Keratinocyte (primary cell): ENCODE data around the gene SEC11A. TPM values are rescaled to one million over a fixed set of nuclear protein-coding genes. Genes with fewer than 3 reads are reported as not detected.

ENCODE experiments used
- DNase-seq: peaks from one replicate; pipeline ENCODE4 v3.0.0-alpha.2; 2011; ENCODE audit warnings: low read depth, missing footprints, low spot score
- FAIRE-seq: peaks from 2 replicates; lab custom pipeline; 2011; peaks lifted over from hg19 to GRCh38; lab: Jason Lieb, UNC
- H2AFZ ChIP-seq: 2 replicates; pipeline ENCODE4 v1.6.0; 2012; ENCODE audit warnings: low read length, control low read depth, inconsistent platforms; ENCODE audit not compliant: control insufficient read depth
- H3K27ac ChIP-seq: 2 replicates; pipeline ENCODE4 v1.5.1; 2011; ENCODE audit warnings: low read length; ENCODE audit not compliant: control insufficient read depth, insufficient read depth
- H3K27me3 ChIP-seq: 3 replicates; pipeline ENCODE4 v1.6.0; 2011; ENCODE audit warnings: low read length; ENCODE audit not compliant: control insufficient read depth, insufficient read depth; ENCODE audit errors: extremely low read depth
- H3K36me3 ChIP-seq, 2 experiments: 2 replicates in 1 of 2; 3 replicates in 1 of 2; pipeline ENCODE4 v1.5.1; 2011; ENCODE audit warnings: low read length in 2 of 2, mild to moderate bottlenecking in 1 of 2; ENCODE audit not compliant: control insufficient read depth in 2 of 2, insufficient read depth in 2 of 2; ENCODE audit errors: extremely low read depth in 1 of 2
- H3K4me1 ChIP-seq: 3 replicates; pipeline ENCODE4 v1.5.1; 2011; ENCODE audit warnings: low read length; ENCODE audit not compliant: control insufficient read depth, insufficient read depth; ENCODE audit errors: extremely low read depth
- H3K4me2 ChIP-seq: 3 replicates; pipeline ENCODE4 v1.6.0; 2011; ENCODE audit warnings: low read depth, low read length; ENCODE audit not compliant: control insufficient read depth, insufficient read depth; ENCODE audit errors: extremely low read depth
- H3K4me3 ChIP-seq, 3 experiments: fragments of 200-600 bp in 1 of 3; sonication (generic) in 1 of 3; 2 replicates in 2 of 3; 3 replicates in 1 of 3; pipeline ENCODE4 v1.5.1; 2011 to 2016; ENCODE audit warnings: low read length in 3 of 3, mild to moderate bottlenecking in 3 of 3, control low read depth in 2 of 3, inconsistent platforms in 1 of 3, low read depth in 1 of 3, mixed read lengths in 1 of 3, mixed run types in 1 of 3, moderate library complexity in 1 of 3; ENCODE audit not compliant: control insufficient read depth in 2 of 3, insufficient read depth in 2 of 3; ENCODE audit errors: extremely low read depth in 1 of 3
- H3K79me2 ChIP-seq: 2 replicates; pipeline ENCODE4 v1.6.0; 2012; ENCODE audit warnings: low read length; ENCODE audit not compliant: control insufficient read depth, insufficient read depth
- H3K9ac ChIP-seq: 3 replicates; pipeline ENCODE4 v1.6.0; 2011; ENCODE audit warnings: low read length; ENCODE audit not compliant: control insufficient read depth, insufficient read depth; ENCODE audit errors: extremely low read depth
- H3K9me1 ChIP-seq: 3 replicates; pipeline ENCODE4 v1.6.0; 2011; ENCODE audit warnings: low read length; ENCODE audit not compliant: control insufficient read depth, insufficient read depth; ENCODE audit errors: extremely low read depth
- H3K9me3 ChIP-seq: 2 replicates; pipeline ENCODE4 v1.5.1; 2012; ENCODE audit warnings: low read depth, low read length; ENCODE audit not compliant: control insufficient read depth
- H4K20me1 ChIP-seq: 3 replicates; pipeline ENCODE4 v1.6.0; 2011; ENCODE audit warnings: low read length; ENCODE audit not compliant: control insufficient read depth, insufficient read depth; ENCODE audit errors: extremely low read depth
- EZH2 ChIP-seq: IDR thresholded peaks from one replicate; pipeline ENCODE4 v1.6.1; 2012; ENCODE audit warnings: inconsistent platforms, mild to moderate bottlenecking, low read length, moderate library complexity
- dilution Hi-C: fragments of 300-500 bp; cut with MboI; formaldehyde crosslinking; loops from one replicate; pipeline ENCODE4 v1.7.0; 2020; ENCODE audit warnings: low sequenced_read_pairs; ENCODE audit not compliant: extremely low pct_ligation_motif_present
- polyA plus RNA-seq, 5 experiments: library from polyadenylated mRNA; depleted of rRNA in 3 of 5; stranded (reverse) in 3 of 5; stranded (forward) in 1 of 5; unstranded in 1 of 5; fragments of >200 nt; gene quantifications; 1 replicate in 1 of 5; 2 replicates in 3 of 5; 3 replicates in 1 of 5; pipeline versions ENCODE4 v1.2.1 to v1.2.3, GENCODE V29; 2011 to 2012; ENCODE audit warnings: missing spikeins in 2 of 5, low read depth in 1 of 5, low replicate concordance in 1 of 5
- TF ChIP-seq, protein P1 (sequence below), 3 experiments: IDR thresholded peaks in 1 of 3; conservative IDR thresholded peaks in 1 of 3; optimal IDR thresholded peaks in 1 of 3; 2 replicates in 2 of 3; 3 replicates in 1 of 3; pipeline versions ENCODE3 to v1.5.1; 2011; ENCODE audit warnings: low read length in 3 of 3, mild to moderate bottlenecking in 3 of 3, moderate library complexity in 2 of 3, control low read depth in 1 of 3, inconsistent platforms in 1 of 3; ENCODE audit not compliant: insufficient read depth in 2 of 3; ENCODE audit errors: extremely low read depth in 1 of 3

Gene SEC11A
- polyA plus RNA-seq, 1 donor (not counting 4 experiments of a cell fraction or from before 2014, with no cell fraction given): 195 TPM

DNA sequence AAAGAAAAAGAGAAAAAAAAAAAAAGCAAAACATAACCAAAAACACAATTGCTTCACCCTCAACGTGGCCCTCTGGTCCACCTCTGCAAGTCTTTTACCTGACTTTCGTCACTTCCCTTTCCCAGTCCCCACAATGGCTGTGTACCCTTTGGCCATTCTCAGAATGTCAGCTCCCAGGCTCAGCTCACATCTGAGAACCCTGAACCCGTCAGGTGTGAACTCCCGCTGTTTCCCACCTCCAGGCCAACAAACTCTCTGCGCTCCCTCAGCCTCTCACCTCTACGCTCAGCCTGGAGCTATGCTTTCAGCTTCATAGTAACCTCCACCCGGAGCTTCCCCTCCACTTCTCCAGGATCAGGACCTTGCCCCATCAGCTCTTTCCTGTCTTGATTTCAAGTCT, 91.6 kb downstream of the SEC11A start:
- Histone ChIP-seq H2AFZ (no peak overlapping the region), H3K9me1 (no peaks in the 10 kb centered on the region), H3K4me3 (no peak overlapping the region), H4K20me1 (no peaks in the 10 kb centered on the region), H3K27me3 (no peaks in the 10 kb centered on the region), H3K36me3 (peaks cover 7 to 9% of the 10 kb centered on the region in 2 experiments), H3K9me3 (peaks cover 20% of the 10 kb centered on the region), H3K4me1 (no peaks in the 10 kb centered on the region), H3K4me2 (no peak overlapping the region), H3K9ac (no peak overlapping the region), H3K79me2 (no peaks in the 10 kb centered on the region), H3K27ac (no peak overlapping the region)
- dilution Hi-C loops: no loop called here
- DNase-seq: no peak
- no peak for TF ChIP-seq EZH2
- TF ChIP-seq, protein P1, sequence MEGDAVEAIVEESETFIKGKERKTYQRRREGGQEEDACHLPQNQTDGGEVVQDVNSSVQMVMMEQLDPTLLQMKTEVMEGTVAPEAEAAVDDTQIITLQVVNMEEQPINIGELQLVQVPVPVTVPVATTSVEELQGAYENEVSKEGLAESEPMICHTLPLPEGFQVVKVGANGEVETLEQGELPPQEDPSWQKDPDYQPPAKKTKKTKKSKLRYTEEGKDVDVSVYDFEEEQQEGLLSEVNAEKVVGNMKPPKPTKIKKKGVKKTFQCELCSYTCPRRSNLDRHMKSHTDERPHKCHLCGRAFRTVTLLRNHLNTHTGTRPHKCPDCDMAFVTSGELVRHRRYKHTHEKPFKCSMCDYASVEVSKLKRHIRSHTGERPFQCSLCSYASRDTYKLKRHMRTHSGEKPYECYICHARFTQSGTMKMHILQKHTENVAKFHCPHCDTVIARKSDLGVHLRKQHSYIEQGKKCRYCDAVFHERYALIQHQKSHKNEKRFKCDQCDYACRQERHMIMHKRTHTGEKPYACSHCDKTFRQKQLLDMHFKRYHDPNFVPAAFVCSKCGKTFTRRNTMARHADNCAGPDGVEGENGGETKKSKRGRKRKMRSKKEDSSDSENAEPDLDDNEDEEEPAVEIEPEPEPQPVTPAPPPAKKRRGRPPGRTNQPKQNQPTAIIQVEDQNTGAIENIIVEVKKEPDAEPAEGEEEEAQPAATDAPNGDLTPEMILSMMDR (optimal IDR thresholded peaks at IDR 0.05 in 1 of 3, IDR thresholded peaks at IDR 0.05 in 1 of 3, conservative IDR thresholded peaks at IDR 0.05 in 1 of 3; ENCODE audit: extremely low read depth in 1 of 3, insufficient read depth in 2 of 3, low read length in 3 of 3): no peak
- no peak for FAIRE-seq

DNA sequence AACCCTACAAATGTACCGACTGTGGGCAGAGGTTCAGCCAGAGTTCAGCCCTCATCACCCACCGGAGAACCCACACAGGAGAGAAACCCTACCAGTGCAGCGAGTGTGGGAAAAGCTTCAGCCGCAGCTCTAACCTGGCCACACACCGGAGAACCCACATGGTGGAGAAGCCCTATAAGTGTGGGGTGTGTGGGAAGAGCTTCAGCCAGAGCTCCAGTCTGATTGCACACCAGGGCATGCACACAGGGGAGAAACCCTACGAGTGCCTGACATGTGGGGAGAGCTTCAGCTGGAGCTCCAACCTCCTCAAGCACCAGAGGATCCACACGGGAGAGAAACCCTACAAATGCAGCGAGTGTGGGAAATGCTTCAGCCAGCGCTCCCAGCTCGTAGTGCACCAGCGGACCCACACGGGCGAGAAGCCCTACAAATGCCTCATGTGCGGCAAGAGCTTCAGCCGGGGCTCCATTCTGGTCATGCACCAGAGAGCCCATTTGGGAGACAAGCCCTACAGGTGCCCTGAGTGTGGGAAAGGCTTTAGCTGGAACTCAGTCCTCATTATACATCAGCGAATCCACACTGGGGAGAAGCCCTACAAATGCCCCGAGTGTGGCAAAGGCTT, 94.5 kb downstream of the SEC11A start:
- no peak for DNase-seq
- Histone ChIP-seq H3K36me3 (peaks cover 7 to 9% of the 10 kb centered on the region in 2 experiments), H3K9me3 (peaks cover 20% of the 10 kb centered on the region), H3K79me2 (no peaks in the 10 kb centered on the region), H3K9me1 (no peaks in the 10 kb centered on the region), H2AFZ (no peak overlapping the region), H4K20me1 (no peaks in the 10 kb centered on the region), H3K27me3 (no peaks in the 10 kb centered on the region), H3K4me1 (no peaks in the 10 kb centered on the region), H3K9ac (no peak overlapping the region), H3K4me3 (no peak overlapping the region), H3K27ac (no peak overlapping the region), H3K4me2 (no peak overlapping the region)
- TF ChIP-seq, protein P1 (optimal IDR thresholded peaks at IDR 0.05 in 1 of 3, IDR thresholded peaks at IDR 0.05 in 1 of 3, conservative IDR thresholded peaks at IDR 0.05 in 1 of 3; ENCODE audit: extremely low read depth in 1 of 3, insufficient read depth in 2 of 3, low read length in 3 of 3): no peak
- TF ChIP-seq EZH2: no peak
- FAIRE-seq: no peak
- dilution Hi-C loops: no loop called here
